IMR-90 (cell line): ENCODE data around the gene ZNG1C. TPM values are rescaled to one million over a fixed set of nuclear protein-coding genes. Genes with fewer than 3 reads are reported as not detected.
"Not testable (repeated sequence)": the region's sequence is repeated elsewhere in the genome, so short reads cannot be mapped to it uniquely, and the experiment has no call there.

Experiments used
- ATAC-seq: fragments of 200-7000 bp; cut with Tn5 transposase; 2 replicates; pipeline ENCODE4 v1.9.1; 2020; ENCODE audit warnings: low read depth, mild to moderate bottlenecking, moderate library complexity
- BruUV-seq: library from RNA; stranded (reverse); fragments of 400-500 nt; replicated peaks from 2 replicates; lab custom pipeline; 2021; lab: Mats Ljungman, UMichigan
- CTCF ChIA-PET: fragments of 300-600 bp; formaldehyde crosslinking; extraction: SDS; loops from one replicate; lab custom pipeline; 2021; ENCODE audit warnings: antibody characterized with exemption; lab: Yijun Ruan, JAX
- POLR2A ChIA-PET: fragments of 300-600 bp; sonication (Branson Sonifier 250); formaldehyde crosslinking; loops from one replicate; lab custom pipeline; 2022; ENCODE audit warnings: antibody characterized with exemption; ENCODE audit not compliant: unreplicated experiment; lab: Charles Lee
- DNase-seq: peaks from one replicate; pipeline ENCODE4 v3.0.0; 2013
- H2AFZ ChIP-seq: replicated peaks from 2 replicates; pipeline ENCODE3; 2013; ENCODE audit warnings: low read length, mild to moderate bottlenecking; ENCODE audit not compliant: poor library complexity
- H2AK5ac ChIP-seq: 2 replicates; pipeline ENCODE4 v1.6.1; 2013; ENCODE audit warnings: low read depth, low read length, inconsistent platforms
- H2AK9ac ChIP-seq: replicated peaks from 2 replicates; pipeline ENCODE3; 2013; ENCODE audit warnings: mild to moderate bottlenecking, low read depth, low read length, moderate library complexity; ENCODE audit not compliant: poor library complexity
- H2BK120ac ChIP-seq: 2 replicates; pipeline ENCODE4 v1.6.1; 2013; ENCODE audit warnings: low read depth, low read length, inconsistent platforms
- H2BK15ac ChIP-seq: 3 replicates; pipeline ENCODE4 v1.6.1; 2013; ENCODE audit warnings: low read depth, low read length, inconsistent platforms
- H2BK20ac ChIP-seq: 2 replicates; pipeline ENCODE4 v1.6.1; 2013; ENCODE audit warnings: low read depth, mild to moderate bottlenecking, inconsistent platforms, low read length, moderate library complexity
- H2BK5ac ChIP-seq: 2 replicates; pipeline ENCODE4 v1.6.1; 2013; ENCODE audit warnings: mild to moderate bottlenecking, low read depth, low read length, inconsistent platforms; ENCODE audit not compliant: poor library complexity, severe bottlenecking
- H3K14ac ChIP-seq: replicated peaks from 2 replicates; pipeline ENCODE4 v1.6.1; 2013; ENCODE audit warnings: low read depth, low read length, inconsistent platforms
- H3K18ac ChIP-seq: 2 replicates; pipeline ENCODE4 v1.6.1; 2013; ENCODE audit warnings: low read depth, low read length, control low read depth
- H3K23ac ChIP-seq: 2 replicates; pipeline ENCODE4 v1.6.1; 2013; ENCODE audit warnings: low read depth, low read length, inconsistent platforms
- H3K27ac ChIP-seq: 2 replicates; pipeline ENCODE4 v1.5.1; 2013; ENCODE audit warnings: mild to moderate bottlenecking, control low read depth, low read length; ENCODE audit not compliant: insufficient read depth
- H3K27me3 ChIP-seq: 2 replicates; pipeline ENCODE4 v1.6.1; 2013; ENCODE audit warnings: low read length; ENCODE audit not compliant: control insufficient read depth, insufficient read depth
- H3K36me3 ChIP-seq: 2 replicates; pipeline ENCODE4 v1.6.1; 2013; ENCODE audit warnings: low read length, mixed read lengths; ENCODE audit not compliant: control insufficient read depth, insufficient read depth
- H3K4ac ChIP-seq: 2 replicates; pipeline ENCODE4 v1.6.1; 2013; ENCODE audit warnings: low read depth, low read length, inconsistent platforms
- H3K4me1 ChIP-seq: 2 replicates; pipeline ENCODE4 v1.6.1; 2013; ENCODE audit warnings: low read length, mixed read lengths; ENCODE audit not compliant: control insufficient read depth, insufficient read depth
- H3K4me2 ChIP-seq: 2 replicates; pipeline ENCODE4 v1.6.1; 2013; ENCODE audit warnings: low read depth, mild to moderate bottlenecking, control low read depth, low read length, moderate library complexity
- H3K4me3 ChIP-seq: 2 replicates; pipeline ENCODE4 v1.5.1; 2013; ENCODE audit warnings: low read depth, mild to moderate bottlenecking, control low read depth, low read length, moderate library complexity; ENCODE audit not compliant: insufficient read depth
- H3K56ac ChIP-seq: 2 replicates; pipeline ENCODE4 v1.6.1; 2013; ENCODE audit warnings: low read length, inconsistent platforms; ENCODE audit not compliant: insufficient read depth; ENCODE audit errors: extremely low read depth
- H3K79me1 ChIP-seq, 2 experiments: 2 replicates each; pipeline ENCODE4 v1.6.1; 2013; ENCODE audit warnings: low read length in 2 of 2, inconsistent platforms in 1 of 2, low read depth in 1 of 2
- H3K9ac ChIP-seq: 2 replicates; pipeline ENCODE4 v1.6.1; 2013; ENCODE audit warnings: low read depth, low read length, control low read depth
- H3K9me1 ChIP-seq: 2 replicates; pipeline ENCODE4 v1.6.1; 2013; ENCODE audit warnings: low read length, inconsistent platforms; ENCODE audit not compliant: insufficient read depth
- H3K9me3 ChIP-seq: 2 replicates; pipeline ENCODE4 v1.6.1; 2013; ENCODE audit warnings: low read length; ENCODE audit not compliant: control insufficient read depth, insufficient read depth
- H4K20me1 ChIP-seq: 2 replicates; pipeline ENCODE4 v1.6.1; 2013; ENCODE audit warnings: low read length, inconsistent platforms; ENCODE audit not compliant: insufficient read depth
- H4K5ac ChIP-seq: 2 replicates; pipeline ENCODE4 v1.6.1; 2013; ENCODE audit warnings: mild to moderate bottlenecking, low read depth, low read length, control low read depth
- H4K8ac ChIP-seq, 2 experiments: 2 replicates each; pipeline ENCODE4 v1.6.1; 2013; ENCODE audit warnings: low read depth in 2 of 2, low read length in 2 of 2, control low read depth in 1 of 2, inconsistent platforms in 1 of 2
- H4K91ac ChIP-seq: 2 replicates; pipeline ENCODE4 v1.6.1; 2013; ENCODE audit warnings: low read depth, low read length, inconsistent platforms; ENCODE audit not compliant: insufficient read depth
- WGBS, 2 experiments: methylation state at CpG; one replicate each; pipeline versions ENCODE4 v1.1.5 to v1.1.7; 2013; ENCODE audit warnings: missing lambda C conversion rate in 2 of 2; ENCODE audit not compliant: insufficient read length in 1 of 2; ENCODE audit errors: extremely low coverage in 2 of 2; 5-methylcytosine and 5-hydroxymethylcytosine counted together
- dilution Hi-C: fragments of 300-500 bp; cut with HindIII; formaldehyde crosslinking; loops from one replicate; pipeline ENCODE4 v1.14.3; 2018; ENCODE audit warnings: low sequenced_read_pairs; ENCODE audit not compliant: unreplicated experiment
- in situ Hi-C: fragments of 300-500 bp; cut with MboI; formaldehyde crosslinking; loops from 3 replicates; pipeline ENCODE4 v1.14.3; 2019; ENCODE audit warnings: low sequenced_read_pairs, inconsistent platforms, mixed read lengths
- intact Hi-C: fragments of 100-400 bp; cut with micrococcal nuclease; formaldehyde crosslinking; loops from 2 replicates; pipeline ENCODE4 v1.10.0; 2022
- polyA plus RNA-seq, 3 experiments: library from polyadenylated mRNA; depleted of rRNA; stranded (reverse); fragments of >200 nt; gene quantifications; 2 replicates each; pipeline ENCODE4 v1.2.3, GENCODE V29; 2012; ENCODE audit warnings: low replicate concordance in 1 of 3
- total RNA-seq: library from RNA; depleted of rRNA; stranded (reverse); fragments of >200 nt; gene quantifications from 2 replicates; pipeline ENCODE4 v1.2.3, GENCODE V29; 2012

Gene ZNG1C
- total and polyA plus RNA-seq, 2 of the 4 experiments (the other 2 are of a cell fraction): 3.4 to 19.0 TPM

- in situ Hi-C loops: not testable (repeated sequence)
Measured at GRCh38 chr9:68307654-68308053, 65.9 kb downstream of the ZNG1C start.

DNA sequence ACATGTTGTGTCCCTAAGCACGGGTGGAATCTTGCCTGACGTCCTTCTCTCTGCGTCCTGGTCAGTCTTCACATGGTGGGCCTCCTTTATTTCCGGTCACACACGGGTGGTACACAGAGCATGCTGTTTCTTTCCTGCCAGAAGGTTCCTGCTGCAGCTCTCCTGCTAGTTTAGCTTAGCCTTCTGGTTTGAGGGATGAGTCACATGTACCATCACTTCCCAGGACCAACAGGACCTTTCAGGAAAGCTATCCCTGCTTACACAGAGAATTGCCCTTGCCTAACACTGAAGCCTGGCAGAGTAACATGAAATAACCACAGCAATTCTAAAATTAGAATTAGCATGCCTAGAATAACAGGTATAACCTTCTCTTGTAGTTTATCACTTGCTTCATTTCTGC is 69.4 kb downstream of the ZNG1C start:
- dilution Hi-C loops, H3K36me3 ChIP-seq, H2AK9ac ChIP-seq, H2BK5ac ChIP-seq, H2BK120ac ChIP-seq, H4K91ac ChIP-seq, H3K27me3 ChIP-seq, H3K79me1 ChIP-seq, H4K8ac ChIP-seq, H3K9ac ChIP-seq, H3K4ac ChIP-seq, CTCF ChIA-PET, BruUV-seq, H2AK5ac ChIP-seq, DNase-seq, H2AFZ ChIP-seq, H3K9me1 ChIP-seq, H4K5ac ChIP-seq, H2BK15ac ChIP-seq, H3K18ac ChIP-seq, H3K27ac ChIP-seq, intact Hi-C loops, H3K4me3 ChIP-seq, H4K20me1 ChIP-seq, H3K14ac ChIP-seq, in situ Hi-C loops, H3K4me2 ChIP-seq, H3K4me1 ChIP-seq, POLR2A ChIA-PET, H3K9me3 ChIP-seq, H3K56ac ChIP-seq, H2BK20ac ChIP-seq, H3K23ac ChIP-seq: not testable (repeated sequence)
- WGBS, 2 experiments: no CpG with 5 or more reads among the region's 5 CpGs
- ATAC-seq: peak; percentile 42; the same call in 1 of the 2 replicates

More at GRCh38 chr9:68307654-68308053, 65.9 kb downstream of the ZNG1C start:
- H3K27me3 ChIP-seq, H3K56ac ChIP-seq, H2BK20ac ChIP-seq, H3K36me3 ChIP-seq, H3K18ac ChIP-seq, H2AFZ ChIP-seq, H3K79me1 ChIP-seq, H4K8ac ChIP-seq, H2AK9ac ChIP-seq, H3K4me1 ChIP-seq, POLR2A ChIA-PET, H3K4ac ChIP-seq, H3K14ac ChIP-seq, H3K9me1 ChIP-seq, H2AK5ac ChIP-seq, H3K4me2 ChIP-seq, H3K27ac ChIP-seq, intact Hi-C loops, H4K20me1 ChIP-seq, H2BK5ac ChIP-seq, BruUV-seq, H2BK120ac ChIP-seq, H4K5ac ChIP-seq, H3K9me3 ChIP-seq, CTCF ChIA-PET, H3K23ac ChIP-seq, H2BK15ac ChIP-seq, DNase-seq, H4K91ac ChIP-seq, dilution Hi-C loops, H3K4me3 ChIP-seq, H3K9ac ChIP-seq: not testable (repeated sequence)
- ATAC-seq: peak; percentile 30
- no CpG with 5 or more reads among the region's 21 CpGs for WGBS, 2 experiments
